Activated naive CD8-positive, alpha-beta T cell treated with anti-CD3 and anti-CD28 coated beads, Interleukin-2, amount 10 ng/mL, durations not matched to agents 7 days and 5 days (primary cell): ENCODE measurements around the gene ZNF507. TPM values are rescaled to one million over a fixed set of nuclear protein-coding genes. Genes with fewer than 3 reads are reported as not detected.
"Not testable (repeated sequence)": the region's sequence is repeated elsewhere in the genome, so short reads cannot be mapped to it uniquely, and the experiment has no call there.

ENCODE experiments used
- ATAC-seq: fragments of 150-1000 bp; cut with Tn5 transposase; one replicate; pipeline ENCODE4 v1.10.0; 2021; ENCODE audit warnings: low read depth, moderate library complexity
- POLR2A ChIA-PET: fragments of 350-600 bp; sonication (Branson Sonifier 250); formaldehyde crosslinking; loops from one replicate; lab custom pipeline; 2021; ENCODE audit warnings: antibody characterized with exemption; lab: Charles Lee
- DNase-seq: peaks from one replicate; pipeline ENCODE4 v3.0.0; 2021
- H3K27ac Mint-ChIP-seq: one replicate; pipeline ENCODE4 v1.8.0; 2022; ENCODE audit warnings: mild to moderate bottlenecking, mixed read lengths
- H3K27me3 Mint-ChIP-seq: one replicate; pipeline ENCODE4 v1.8.0; 2022; ENCODE audit warnings: mild to moderate bottlenecking, moderate library complexity, mixed read lengths
- H3K36me3 Mint-ChIP-seq: one replicate; pipeline ENCODE4 v1.8.0; 2021; ENCODE audit warnings: mild to moderate bottlenecking, mixed read lengths
- H3K4me1 Mint-ChIP-seq: one replicate; pipeline ENCODE4 v1.8.0; 2021; ENCODE audit warnings: mixed read lengths
- H3K4me3 Mint-ChIP-seq: one replicate; pipeline ENCODE4 v1.8.0; 2022; ENCODE audit warnings: mild to moderate bottlenecking, moderate library complexity, mixed read lengths
- H3K9me3 Mint-ChIP-seq: one replicate; pipeline ENCODE4 v1.8.0; 2021; ENCODE audit warnings: mixed read lengths
- total RNA-seq, 2 experiments: library from RNA; stranded (reverse); gene quantifications; one replicate each; pipeline ENCODE4 v1.2.3, GENCODE V29; 2021

The ZNF507 gene
- total RNA-seq, 2 experiments from 2014 or later = 31.5 to 32.2 TPM

DNA sequence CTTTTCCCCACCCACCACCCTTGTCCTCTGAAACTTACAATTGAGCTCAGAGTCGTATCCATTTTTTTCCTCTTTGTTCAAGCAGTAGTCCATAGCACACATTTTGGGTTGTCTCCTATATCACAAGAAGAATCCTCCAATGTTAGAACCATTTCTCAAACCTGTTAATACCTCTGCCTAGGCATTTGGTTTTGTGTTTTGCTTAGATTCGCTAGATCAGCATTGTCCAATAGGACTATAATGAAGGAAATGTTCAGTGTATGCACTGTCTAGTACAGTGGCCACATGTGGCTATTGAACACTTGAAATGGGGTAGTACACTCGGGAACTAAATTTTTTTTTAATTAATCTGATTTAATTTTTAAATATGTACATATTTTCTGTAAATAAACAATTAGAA, 72.7 kb downstream of the ZNF507 start:
- Mint-ChIP-seq H3K9me3 (peaks cover 2% of the 10 kb centered on the region), H3K36me3 (peaks cover 18% of the 10 kb centered on the region), H3K4me1 (peaks cover 11% of the 10 kb centered on the region), H3K4me3 (no peak overlapping the region), H3K27ac (no peak overlapping the region), H3K27me3 (no peaks in the 10 kb centered on the region)
- DNase-seq (no peak), ATAC-seq (no peak)
- POLR2A ChIA-PET = no interaction called here

DNA sequence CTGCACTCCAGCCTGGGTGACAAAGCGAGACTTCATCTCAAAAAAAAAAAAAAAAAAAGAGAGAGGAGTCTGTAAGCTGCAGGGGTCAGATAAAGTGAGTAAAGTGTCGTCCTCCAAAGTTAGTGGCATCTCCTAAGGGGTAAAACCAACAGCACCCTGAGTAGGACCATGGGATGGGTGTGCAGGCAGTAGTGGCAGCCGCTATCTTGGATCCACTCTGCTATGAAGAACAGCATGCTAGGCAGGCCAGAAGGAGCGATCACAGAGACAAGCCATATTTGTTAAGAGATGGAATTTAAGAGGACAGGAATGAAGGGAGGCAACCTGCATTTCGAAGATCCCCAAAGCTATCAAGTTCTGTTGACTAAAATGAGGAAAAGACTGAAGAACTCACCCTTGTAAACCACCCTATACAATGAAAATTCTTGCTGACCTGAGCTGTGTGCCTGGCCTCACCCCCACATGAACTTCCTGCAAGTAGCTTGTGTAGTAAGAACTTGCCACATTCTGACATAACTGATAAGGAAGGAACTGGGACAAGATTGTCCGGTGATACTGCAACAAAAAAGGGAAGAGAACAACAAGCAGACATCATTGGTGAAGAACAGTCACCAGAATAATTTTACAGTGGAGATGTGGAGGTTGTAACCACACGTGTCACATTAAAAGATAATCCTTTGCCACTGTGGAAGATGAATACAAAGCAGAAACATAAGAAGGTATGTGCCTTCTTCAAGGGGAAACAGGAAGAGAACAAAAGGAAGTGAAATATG, 76.4 kb downstream of the ZNF507 start:
- H3K9me3 Mint-ChIP-seq = peaks cover 2% of the 10 kb centered on the region
- H3K27ac Mint-ChIP-seq = peak overlapping the region; percentile 63
- peak; percentile 30 for ATAC-seq
- H3K4me3 Mint-ChIP-seq = peak overlapping the region; percentile 47
- H3K27me3 Mint-ChIP-seq = no peaks in the 10 kb centered on the region
- no peak for DNase-seq
- peaks cover 15% of the 10 kb centered on the region for H3K36me3 Mint-ChIP-seq
- POLR2A ChIA-PET = no interaction called here
- peaks cover 11% of the 10 kb centered on the region for H3K4me1 Mint-ChIP-seq

DNA sequence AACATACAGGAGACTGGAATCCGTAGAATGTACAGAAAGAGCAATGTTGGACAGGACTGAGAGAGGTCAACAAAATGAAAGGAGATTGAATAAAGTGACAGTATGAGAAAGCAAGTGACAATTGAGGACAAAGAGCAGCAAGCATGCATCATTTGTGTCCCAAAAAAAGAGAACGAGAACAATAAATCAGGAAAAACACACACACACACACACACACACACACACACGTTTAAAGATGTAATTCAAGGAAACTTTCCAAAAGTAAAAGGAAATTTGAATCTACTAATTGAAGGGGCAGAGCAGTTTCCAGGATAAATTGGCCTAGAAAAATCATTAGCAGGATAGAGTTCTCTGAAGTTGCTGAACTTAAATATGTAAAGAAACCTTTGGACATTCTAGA, 77.0 kb downstream of the ZNF507 start:
- DNase-seq (no peak), ATAC-seq (no peak)
- POLR2A ChIA-PET = no interaction called here
- H3K27me3 Mint-ChIP-seq = no peaks in the 10 kb centered on the region
- peaks cover 11% of the 10 kb centered on the region for H3K4me1 Mint-ChIP-seq
- H3K4me3 Mint-ChIP-seq = peak overlapping the region; percentile 47
- H3K27ac Mint-ChIP-seq = peak overlapping the region; percentile 63
- H3K36me3 Mint-ChIP-seq = peaks cover 13% of the 10 kb centered on the region
- peaks cover 2% of the 10 kb centered on the region for H3K9me3 Mint-ChIP-seq

DNA sequence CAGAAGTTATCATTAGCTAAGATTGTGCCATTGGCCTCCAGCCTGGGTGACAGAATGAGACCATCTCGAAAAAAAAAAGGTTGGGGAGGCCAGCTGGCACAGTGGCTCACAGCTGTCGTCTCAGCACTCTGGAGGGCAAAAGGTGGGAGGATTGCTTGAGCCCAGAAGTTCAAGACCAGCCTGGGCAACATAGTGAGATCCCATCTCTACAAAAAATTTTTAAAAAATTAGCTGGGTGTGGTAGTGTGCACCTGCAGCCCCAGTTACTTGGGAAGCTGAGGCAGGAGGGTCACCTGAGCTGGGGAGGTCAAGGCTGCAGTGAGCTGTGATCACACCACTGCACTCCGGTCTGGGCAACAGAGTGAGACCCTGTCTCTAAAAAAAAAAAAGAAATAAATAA, 78.5 kb downstream of the ZNF507 start:
- not testable (repeated sequence) for H3K27me3 Mint-ChIP-seq, H3K4me3 Mint-ChIP-seq, DNase-seq, H3K9me3 Mint-ChIP-seq, ATAC-seq, H3K36me3 Mint-ChIP-seq, H3K27ac Mint-ChIP-seq
- peaks cover 11% of the 10 kb centered on the region for H3K4me1 Mint-ChIP-seq
- POLR2A ChIA-PET = interaction anchor here (0.6 to 0.8 kb wide), 2 partner anchors 18 to 476 kb away, joined by 3 read pairs; partner anchors contain the start of gene DPY19L3

DNA sequence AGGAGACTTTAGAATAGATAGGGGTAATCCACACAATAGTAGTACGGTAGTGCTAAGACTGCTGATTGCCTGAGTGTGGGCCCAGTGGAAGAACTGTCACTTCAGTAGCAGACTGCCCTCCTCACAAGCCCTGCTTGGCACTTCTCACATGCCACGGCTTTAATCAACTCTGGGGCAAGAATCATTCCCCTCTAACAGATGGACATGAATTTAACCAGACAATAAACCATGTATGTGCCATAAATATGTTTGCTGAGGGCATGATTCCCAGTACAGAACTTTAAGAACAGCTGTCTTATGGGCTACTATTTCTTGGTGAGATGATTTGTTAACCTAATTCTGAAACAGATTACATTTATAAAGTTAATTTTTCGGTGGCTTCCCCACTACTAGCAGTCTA, 82.1 kb downstream of the ZNF507 start:
- ATAC-seq (no peak), DNase-seq (no peak)
- H3K4me3 Mint-ChIP-seq = no peak overlapping the region
- POLR2A ChIA-PET = no interaction called here
- peaks cover under 1% of the 10 kb centered on the region for H3K4me1 Mint-ChIP-seq
- H3K27me3 Mint-ChIP-seq = no peaks in the 10 kb centered on the region
- H3K27ac Mint-ChIP-seq = no peak overlapping the region
- H3K9me3 Mint-ChIP-seq = no peaks in the 10 kb centered on the region
- peaks cover 3% of the 10 kb centered on the region for H3K36me3 Mint-ChIP-seq

DNA sequence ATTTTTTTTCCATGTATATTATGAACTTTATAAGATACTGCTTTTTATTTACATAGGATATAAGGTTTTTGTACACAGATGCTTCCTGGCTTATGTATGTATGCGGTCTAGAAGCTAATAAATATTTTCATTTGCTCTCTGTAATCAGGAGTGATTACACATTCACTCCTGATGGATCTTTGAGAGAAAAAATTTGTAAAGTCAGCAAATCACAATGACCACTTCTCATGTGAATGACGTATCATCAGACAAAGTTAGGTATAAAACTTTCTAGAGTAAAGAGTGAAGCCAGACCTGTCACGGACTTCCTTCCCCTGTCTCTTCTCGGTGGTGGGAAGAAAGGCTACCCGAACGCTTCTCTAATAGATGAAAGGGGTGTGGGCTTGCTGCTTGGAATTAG, 91.3 kb downstream of the ZNF507 start:
- no peaks in the 10 kb centered on the region for H3K36me3 Mint-ChIP-seq
- no peaks in the 10 kb centered on the region for H3K27me3 Mint-ChIP-seq
- H3K9me3 Mint-ChIP-seq = no peaks in the 10 kb centered on the region
- no peak overlapping the region for H3K27ac Mint-ChIP-seq
- H3K4me3 Mint-ChIP-seq = no peak overlapping the region
- no peaks in the 10 kb centered on the region for H3K4me1 Mint-ChIP-seq
- DNase-seq (no peak), ATAC-seq (no peak)
- POLR2A ChIA-PET = no interaction called here

DNA sequence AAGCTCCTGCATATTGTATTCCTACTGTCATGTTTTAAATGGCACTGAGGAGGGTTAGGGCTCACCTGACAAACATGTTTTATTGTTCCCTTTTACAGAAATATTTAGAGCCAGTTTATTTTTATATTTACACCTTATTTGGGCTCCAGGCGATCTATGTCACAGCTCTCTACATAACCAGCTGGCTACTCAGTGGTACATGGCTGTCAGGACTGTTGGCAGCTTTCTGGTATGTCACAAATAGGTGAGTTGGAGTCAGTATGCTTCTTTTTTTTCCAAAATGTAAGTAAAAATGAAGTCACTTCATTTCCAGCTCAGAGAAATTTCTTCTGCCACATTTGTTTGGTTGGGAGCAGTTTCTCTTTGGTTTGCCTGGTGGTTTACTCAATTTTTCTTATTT, 91.7 kb downstream of the ZNF507 start:
- Mint-ChIP-seq H3K36me3 (no peaks in the 10 kb centered on the region), H3K9me3 (no peaks in the 10 kb centered on the region), H3K4me3 (no peak overlapping the region), H3K27ac (no peak overlapping the region), H3K27me3 (no peaks in the 10 kb centered on the region), H3K4me1 (no peaks in the 10 kb centered on the region)
- POLR2A ChIA-PET = no interaction called here
- DNase-seq = no peak
- no peak for ATAC-seq

Other genes starting within 250 kb of the ZNF507 start
- 10 to 100 TPM; 15.7 to 17.5 TPM for gene DPY19L3, start 60.2 kb downstream of the ZNF507 start, total RNA-seq
- 100 to 1,000 TPM; 105 to 112 TPM for gene PDCD5, start 235.6 kb downstream of the ZNF507 start, total RNA-seq